Measurements from ENCODE around the gene ANTXR1. TPM values are rescaled to one million over a fixed set of nuclear protein-coding genes. Genes with fewer than 3 reads are reported as not detected.

Gene ANTXR1
- total and polyA plus RNA-seq, 2 donors (not counting 1 experiment from before 2014, with no cell fraction given): 44.6 to 101 TPM

DNA sequence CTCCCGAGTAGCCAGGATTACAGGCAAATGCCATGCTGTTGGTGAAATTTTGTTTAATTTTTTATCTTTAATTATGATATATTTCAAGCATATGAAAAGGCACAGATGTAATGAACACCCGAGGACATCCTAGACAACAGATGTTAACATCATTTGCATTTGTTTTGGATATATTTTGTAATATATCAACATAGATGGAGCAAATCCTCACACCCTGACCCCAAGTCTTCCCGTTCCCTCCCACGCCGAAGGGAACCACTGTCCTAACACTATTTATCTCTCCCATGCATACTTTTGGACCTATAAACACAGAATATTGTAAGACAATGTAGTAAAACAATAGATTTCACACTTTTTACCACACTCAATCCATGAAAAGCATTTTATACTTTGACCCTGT is 274.6 kb downstream of the ANTXR1 start:
- DNase-seq (ENCODE audit: low read depth in 2 of 2): no peak
- no peaks in the 10 kb centered on the region for H3K79me2 ChIP-seq (ENCODE audit: control insufficient read depth, insufficient read depth, low read length)
- no peaks in the 10 kb centered on the region for H3K36me3 ChIP-seq (ENCODE audit: control insufficient read depth, insufficient read depth, low read length)

GRCh38 chr2:69288429-69288828 is 275.4 kb downstream of the ANTXR1 start:
- Histone ChIP-seq H4K20me1 (ENCODE audit: control insufficient read depth, extremely low read depth, insufficient read depth, low read length) (no peaks in the 10 kb centered on the region), H3K27me3 (ENCODE audit: control insufficient read depth, insufficient read depth, low read length) (no peaks in the 10 kb centered on the region), H3K9me3 (ENCODE audit: control insufficient read depth, insufficient read depth, low read depth, low read length) (no peaks in the 10 kb centered on the region), H3K27ac (ENCODE audit: insufficient read depth, low read length) (no peak overlapping the region), H2AFZ (ENCODE audit: low read length) (no peak overlapping the region), H3K79me2 (ENCODE audit: control insufficient read depth, insufficient read depth, low read length) (no peaks in the 10 kb centered on the region), H3K9ac (ENCODE audit: insufficient read depth, low read length) (no peak overlapping the region), H3K4me1 (ENCODE audit: control insufficient read depth, extremely low read depth, insufficient read depth, low read length) (peaks cover 3% of the 10 kb centered on the region), H3K4me2 (ENCODE audit: extremely low read depth, insufficient read depth, low read length) (no peak overlapping the region), H3K36me3 (ENCODE audit: control insufficient read depth, insufficient read depth, low read length) (no peaks in the 10 kb centered on the region), H3K4me3 (replicated peaks in 1 of 4; ENCODE audit: control extremely low read depth in 1 of 4, insufficient read depth in 1 of 4, low read depth in 3 of 4, low read length in 4 of 4) (no peak overlapping the region)
- no peak for TF ChIP-seq EZH2 (IDR thresholded peaks at IDR 0.05; ENCODE audit: low read length, missing control alignments)
- TF ChIP-seq, protein P1, sequence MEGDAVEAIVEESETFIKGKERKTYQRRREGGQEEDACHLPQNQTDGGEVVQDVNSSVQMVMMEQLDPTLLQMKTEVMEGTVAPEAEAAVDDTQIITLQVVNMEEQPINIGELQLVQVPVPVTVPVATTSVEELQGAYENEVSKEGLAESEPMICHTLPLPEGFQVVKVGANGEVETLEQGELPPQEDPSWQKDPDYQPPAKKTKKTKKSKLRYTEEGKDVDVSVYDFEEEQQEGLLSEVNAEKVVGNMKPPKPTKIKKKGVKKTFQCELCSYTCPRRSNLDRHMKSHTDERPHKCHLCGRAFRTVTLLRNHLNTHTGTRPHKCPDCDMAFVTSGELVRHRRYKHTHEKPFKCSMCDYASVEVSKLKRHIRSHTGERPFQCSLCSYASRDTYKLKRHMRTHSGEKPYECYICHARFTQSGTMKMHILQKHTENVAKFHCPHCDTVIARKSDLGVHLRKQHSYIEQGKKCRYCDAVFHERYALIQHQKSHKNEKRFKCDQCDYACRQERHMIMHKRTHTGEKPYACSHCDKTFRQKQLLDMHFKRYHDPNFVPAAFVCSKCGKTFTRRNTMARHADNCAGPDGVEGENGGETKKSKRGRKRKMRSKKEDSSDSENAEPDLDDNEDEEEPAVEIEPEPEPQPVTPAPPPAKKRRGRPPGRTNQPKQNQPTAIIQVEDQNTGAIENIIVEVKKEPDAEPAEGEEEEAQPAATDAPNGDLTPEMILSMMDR (conservative IDR thresholded peaks at IDR 0.05 in 1 of 2, IDR thresholded peaks at IDR 0.05 in 1 of 2; ENCODE audit: low read depth in 1 of 2, low read length in 2 of 2): no peak
- no peak for DNase-seq (ENCODE audit: low read depth in 2 of 2)

More for the DNA sequence above, 274.6 kb downstream of the ANTXR1 start:
- TF ChIP-seq, protein P1 (conservative IDR thresholded peaks at IDR 0.05 in 1 of 2, IDR thresholded peaks at IDR 0.05 in 1 of 2; ENCODE audit: low read depth in 1 of 2, low read length in 2 of 2): no peak
- TF ChIP-seq EZH2 (IDR thresholded peaks at IDR 0.05; ENCODE audit: low read length, missing control alignments): no peak
- no peak overlapping the region for H3K4me3 ChIP-seq (replicated peaks in 1 of 4; ENCODE audit: control extremely low read depth in 1 of 4, insufficient read depth in 1 of 4, low read depth in 3 of 4, low read length in 4 of 4)
- no peak overlapping the region for H2AFZ ChIP-seq (ENCODE audit: low read length)
- H3K4me2 ChIP-seq (ENCODE audit: extremely low read depth, insufficient read depth, low read length): no peak overlapping the region
- H4K20me1 ChIP-seq (ENCODE audit: control insufficient read depth, extremely low read depth, insufficient read depth, low read length): no peaks in the 10 kb centered on the region
- no peaks in the 10 kb centered on the region for H3K9me3 ChIP-seq (ENCODE audit: control insufficient read depth, insufficient read depth, low read depth, low read length)
- H3K27me3 ChIP-seq (ENCODE audit: control insufficient read depth, insufficient read depth, low read length): no peaks in the 10 kb centered on the region
- H3K9ac ChIP-seq (ENCODE audit: insufficient read depth, low read length): no peak overlapping the region
- H3K4me1 ChIP-seq (ENCODE audit: control insufficient read depth, extremely low read depth, insufficient read depth, low read length): peaks cover 3% of the 10 kb centered on the region
- H3K27ac ChIP-seq (ENCODE audit: insufficient read depth, low read length): no peak overlapping the region

DNA sequence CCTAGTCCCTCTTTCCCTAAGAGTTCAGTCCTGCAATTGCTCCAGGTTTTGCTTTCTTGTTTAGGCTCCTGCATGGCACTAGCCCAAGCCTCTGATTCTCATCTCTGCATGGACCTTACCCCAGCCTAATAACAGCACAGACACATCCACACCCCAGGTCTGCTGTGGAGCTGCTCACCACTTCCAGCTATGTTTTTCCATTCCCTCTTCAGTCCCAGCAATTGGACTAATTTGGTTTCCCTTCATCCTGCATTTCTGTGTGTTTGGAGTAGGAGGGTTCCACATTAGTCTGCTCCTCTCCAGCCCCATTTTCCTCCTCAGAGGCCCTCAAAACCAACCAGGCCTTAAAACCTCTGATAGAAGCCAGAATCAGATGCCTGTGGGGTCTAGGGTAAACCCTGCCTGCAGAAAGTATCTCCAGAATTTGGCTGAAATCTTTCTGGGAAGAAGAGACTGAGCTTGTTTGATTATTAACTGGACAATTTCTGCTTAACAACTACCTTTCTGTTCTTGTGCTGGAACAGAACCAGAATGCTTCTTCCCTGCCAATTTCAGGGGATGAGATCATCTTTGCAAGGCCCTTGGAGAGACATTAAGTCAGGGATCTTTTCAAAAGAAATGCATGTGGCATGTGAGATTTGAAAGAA is 278.1 kb downstream of the ANTXR1 start:
- no peak for TF ChIP-seq EZH2 (IDR thresholded peaks at IDR 0.05; ENCODE audit: low read length, missing control alignments)
- TF ChIP-seq, protein P1 (conservative IDR thresholded peaks at IDR 0.05 in 1 of 2, IDR thresholded peaks at IDR 0.05 in 1 of 2; ENCODE audit: low read depth in 1 of 2, low read length in 2 of 2): no peak
- Histone ChIP-seq H3K27me3 (ENCODE audit: control insufficient read depth, insufficient read depth, low read length) (no peaks in the 10 kb centered on the region), H4K20me1 (ENCODE audit: control insufficient read depth, extremely low read depth, insufficient read depth, low read length) (no peaks in the 10 kb centered on the region), H3K9me3 (ENCODE audit: control insufficient read depth, insufficient read depth, low read depth, low read length) (no peaks in the 10 kb centered on the region), H3K36me3 (ENCODE audit: control insufficient read depth, insufficient read depth, low read length) (no peaks in the 10 kb centered on the region), H3K4me3 (replicated peaks in 1 of 4; ENCODE audit: control extremely low read depth in 1 of 4, insufficient read depth in 1 of 4, low read depth in 3 of 4, low read length in 4 of 4) (no peak overlapping the region), H3K4me1 (ENCODE audit: control insufficient read depth, extremely low read depth, insufficient read depth, low read length) (peaks cover 3% of the 10 kb centered on the region), H2AFZ (ENCODE audit: low read length) (no peak overlapping the region), H3K9ac (ENCODE audit: insufficient read depth, low read length) (no peak overlapping the region), H3K27ac (ENCODE audit: insufficient read depth, low read length) (no peak overlapping the region), H3K4me2 (ENCODE audit: extremely low read depth, insufficient read depth, low read length) (no peak overlapping the region), H3K79me2 (ENCODE audit: control insufficient read depth, insufficient read depth, low read length) (no peaks in the 10 kb centered on the region)
- DNase-seq (ENCODE audit: low read depth in 2 of 2): peak; percentile 54 to 89
